ENCODE measurements around the gene SOD1.

GRCh38 chr21:31616216-31616615 is 43.3 kb upstream of the SOD1 start:
- TF ChIP-seq DMTF1 (CRISPR knock-in tag; IDR thresholded peaks at IDR 0.05) (no peak), CHD2 (IDR thresholded peaks at IDR 0.05; ENCODE audit: low read depth, low read length) (no peak), CTCF (CRISPR knock-in tag; IDR thresholded peaks at IDR 0.05) (no peak), ZNF280B (CRISPR knock-in tag; IDR thresholded peaks at IDR 0.05; ENCODE audit: borderline replicate concordance) (no peak), ZNF549 (CRISPR knock-in tag; IDR thresholded peaks at IDR 0.05) (no peak)
